Activated CD4-positive, CD25-positive, alpha-beta regulatory T cell treated with anti-CD3 and anti-CD28 coated beads, Interleukin-2, amount 50 U/mL, for 72 hours (primary cell): ENCODE measurements around the gene PNMT.
A peak's percentile ranks its signal among the peaks of the same experiment; 100 is the strongest.

Experiments used
- DNase-seq: peaks from one replicate; pipeline ENCODE4 v3.0.0; 2021

The PNMT gene

DNA sequence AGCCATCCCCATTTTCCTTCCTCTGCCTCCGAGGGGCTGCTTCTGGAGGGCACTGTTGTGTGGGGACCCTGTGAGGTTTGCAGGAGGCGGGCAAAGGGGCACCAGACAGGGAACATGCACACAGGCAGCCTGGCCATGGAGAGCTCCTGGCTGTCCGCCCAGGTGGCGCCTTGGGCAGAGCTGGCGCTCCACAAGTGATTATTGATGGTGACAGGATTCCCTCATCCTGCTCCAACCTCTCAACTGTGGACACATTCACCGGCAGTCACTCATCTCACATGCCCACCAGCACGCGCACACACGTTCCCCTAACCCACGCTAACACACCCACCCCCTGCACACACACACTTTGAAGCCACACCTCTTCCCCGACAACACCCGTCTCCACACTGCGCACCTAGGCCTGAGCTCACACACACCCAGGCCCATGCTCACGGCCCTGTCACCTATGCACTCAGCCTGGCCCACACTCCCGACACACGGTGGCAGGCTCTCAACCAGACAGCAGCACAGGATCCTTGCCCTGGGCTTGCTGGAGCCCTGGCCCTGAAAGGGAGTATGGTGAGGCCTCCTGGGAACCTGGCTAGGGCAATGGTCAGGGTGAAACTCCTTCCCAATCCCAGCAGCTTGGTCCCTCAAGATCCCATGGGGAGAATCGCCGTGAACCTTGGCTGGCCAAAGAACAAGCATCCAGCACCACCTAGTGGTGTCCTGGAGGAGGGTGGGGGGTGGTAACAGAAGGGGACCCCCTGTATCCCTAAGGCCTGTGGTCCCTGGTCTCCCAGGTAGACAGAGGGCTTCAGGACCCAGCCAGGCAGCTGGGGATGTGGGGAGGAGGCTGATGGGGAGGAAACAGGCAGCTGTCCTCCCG, 3.6 kb downstream of the PNMT start:
- DNase-seq: no peak

DNA sequence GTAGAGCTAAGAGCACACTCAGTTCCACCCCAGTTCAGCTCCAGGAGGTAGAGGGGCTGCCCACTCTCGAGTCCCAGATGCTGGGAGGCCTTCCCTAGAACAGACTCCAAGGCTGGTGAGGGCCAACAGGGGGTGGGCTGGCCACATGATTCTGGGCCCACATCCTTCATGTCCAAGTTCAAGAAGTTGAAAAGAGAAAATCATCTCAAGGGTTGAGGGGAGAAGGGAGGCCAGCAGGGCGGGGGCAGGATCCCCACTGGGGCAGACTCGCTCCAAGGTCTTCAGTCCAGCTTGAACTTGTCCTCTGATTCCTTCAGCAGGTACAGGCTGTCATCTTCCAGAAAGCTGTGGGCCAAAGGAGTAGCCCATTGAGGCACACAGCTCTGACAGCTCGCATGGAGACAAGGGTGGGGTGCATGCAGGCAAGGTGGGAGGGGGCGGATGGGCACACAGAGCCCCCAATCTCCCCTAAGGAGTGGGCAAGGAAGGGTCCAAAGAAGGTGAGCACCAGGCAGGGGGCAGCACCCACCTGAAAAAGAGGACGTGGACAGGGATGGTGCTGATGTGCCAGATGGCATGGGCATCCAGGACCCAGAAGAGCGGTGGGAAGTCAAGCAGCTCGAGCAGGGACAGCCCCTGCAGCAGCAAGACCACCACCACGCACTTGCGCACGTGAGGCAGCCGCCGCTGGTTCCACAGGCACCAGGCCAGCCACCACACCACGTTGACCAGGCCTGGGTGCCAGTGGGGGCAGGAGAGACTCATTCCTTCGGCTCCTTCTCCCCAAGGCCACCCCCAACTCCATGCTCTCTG, 4.5 kb downstream of the PNMT start:
- no peak for DNase-seq

DNA sequence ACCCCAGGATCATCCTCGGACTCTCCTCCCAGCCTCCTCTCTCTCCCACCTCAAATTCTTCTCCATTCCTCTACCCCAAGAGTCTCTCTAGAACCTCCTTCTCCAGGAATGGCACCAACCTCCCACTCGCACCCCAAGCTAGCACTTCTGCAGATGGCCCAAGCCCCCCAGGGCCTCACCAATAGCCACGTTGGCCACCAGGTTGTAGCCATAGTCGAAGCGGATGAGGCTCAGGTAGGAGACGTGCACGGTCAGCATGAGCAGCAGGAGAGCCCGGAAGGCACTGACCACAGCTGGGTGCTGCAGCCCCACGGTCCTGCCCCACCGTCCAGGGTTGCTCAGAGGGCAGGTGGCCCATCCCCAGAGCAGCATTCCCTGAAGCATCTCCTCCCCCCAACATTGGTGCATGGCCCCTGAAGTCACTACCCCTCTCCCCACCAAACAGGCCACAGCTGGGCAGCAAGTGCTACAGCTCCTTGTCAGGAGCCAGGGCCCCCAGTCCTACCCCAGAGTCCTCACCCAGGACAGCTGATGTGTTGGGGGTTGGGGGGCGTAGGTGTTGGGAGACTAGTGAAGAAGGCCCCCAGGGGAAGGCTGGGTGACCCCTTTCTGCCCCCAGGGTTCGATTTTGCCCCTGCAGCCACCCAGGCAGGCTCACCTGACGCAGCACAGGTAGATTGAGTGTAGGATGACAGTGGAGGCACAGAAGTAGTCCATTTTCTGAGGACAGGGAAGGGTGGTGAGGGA, 5.3 kb downstream of the PNMT start:
- DNase-seq: no peak

DNA sequence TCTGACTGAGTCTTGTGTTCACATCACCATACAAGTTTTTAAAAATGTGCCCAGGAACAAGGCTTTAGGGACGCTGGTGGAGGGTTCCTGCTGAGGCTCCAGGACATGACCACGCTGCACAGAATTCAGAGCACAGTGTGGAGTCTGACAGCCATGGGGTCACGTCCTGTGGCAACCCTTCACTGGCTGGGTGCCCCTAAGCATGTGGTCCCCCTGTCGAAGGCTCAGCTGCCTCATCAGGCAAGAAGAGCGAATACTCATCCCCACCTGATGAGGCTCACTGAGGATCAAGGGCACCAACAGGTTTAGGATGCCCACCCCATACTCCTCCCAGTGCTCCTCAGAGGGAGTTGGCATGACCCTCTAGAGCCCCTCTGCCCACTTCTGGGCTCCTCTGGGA, 5.9 kb downstream of the PNMT start:
- DNase-seq: no peak

- DNase-seq: no peak
Observed at GRCh38 chr17:39674702-39675389, 6.6 kb downstream of the PNMT start.

DNA sequence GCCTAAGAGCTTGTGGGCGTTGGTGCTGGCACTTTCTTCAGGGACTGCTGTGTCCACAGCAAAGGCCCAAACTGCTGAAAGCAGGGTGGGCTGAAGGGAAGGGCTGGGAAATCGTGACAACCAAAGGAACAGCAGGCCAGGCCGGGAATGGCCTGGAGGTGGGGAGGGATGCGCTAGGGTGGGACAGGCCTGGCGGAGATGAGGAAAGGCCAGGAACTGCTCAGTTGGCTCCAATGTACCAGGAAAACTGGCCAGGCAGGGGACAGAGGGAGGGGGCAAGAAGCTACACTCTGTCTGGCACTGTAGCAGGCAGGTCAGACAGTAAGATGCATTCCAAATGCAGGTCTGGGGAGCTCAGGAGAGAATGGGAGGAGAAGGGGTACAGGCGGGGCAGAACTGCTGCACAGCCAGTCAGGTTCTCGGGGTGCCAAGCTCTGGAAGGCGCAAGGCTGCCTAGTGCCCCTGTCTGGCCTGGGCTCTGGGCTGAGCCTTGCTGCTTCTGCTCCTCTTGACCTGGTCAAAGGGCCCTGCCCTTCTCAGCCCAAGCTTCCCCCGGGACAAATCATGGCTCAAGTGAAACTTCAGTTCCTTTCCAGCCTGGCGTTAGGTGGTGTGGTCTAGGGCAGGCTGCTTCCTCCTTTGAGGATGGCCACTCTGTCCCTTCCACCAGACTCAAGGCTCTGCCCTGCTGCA, 7.3 kb downstream of the PNMT start:
- DNase-seq: no peak

GRCh38 chr17:39676198-39676819, 8.1 kb downstream of the PNMT start:
- no peak for DNase-seq

- DNase-seq: no peak
Observed at GRCh38 chr17:39677072-39677471, 8.8 kb downstream of the PNMT start.

DNA sequence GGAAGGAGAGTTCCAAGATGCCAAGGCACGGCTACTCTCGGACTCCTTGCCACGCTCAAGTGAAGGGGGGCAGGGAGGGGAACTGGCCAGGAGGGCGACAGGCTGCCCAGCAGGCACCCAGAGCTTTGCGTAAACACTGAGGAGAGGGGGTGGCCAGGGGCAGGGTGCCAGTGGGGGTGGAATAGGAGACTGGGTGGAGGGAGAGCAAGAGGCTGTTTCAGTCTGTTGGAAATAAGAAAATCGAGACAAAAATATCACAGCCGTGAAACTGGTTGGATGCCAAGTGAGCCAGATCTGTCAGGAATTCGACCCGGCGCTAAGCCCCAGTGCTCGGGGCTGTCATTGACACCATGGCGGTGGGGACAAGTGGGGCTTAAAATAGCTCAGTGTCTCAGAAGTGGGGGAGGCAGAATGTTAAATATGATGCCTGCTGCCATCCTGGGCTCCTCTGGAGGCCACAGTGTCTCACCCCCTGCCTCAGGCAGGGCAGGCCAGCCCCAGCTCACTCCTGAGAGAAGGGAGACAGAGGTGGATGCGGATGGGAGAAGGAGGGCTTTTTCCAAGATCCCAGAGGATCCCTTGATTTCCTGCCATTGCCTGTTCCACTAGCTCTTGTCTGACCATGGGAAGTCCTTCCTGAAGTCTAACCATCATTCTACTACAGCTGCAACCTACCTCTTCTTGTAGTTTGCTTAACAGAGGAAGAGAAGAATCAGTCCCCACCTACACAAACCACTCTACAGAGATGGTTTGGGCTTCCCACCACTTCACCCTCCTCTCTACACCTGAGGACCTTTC, 9.5 kb downstream of the PNMT start:
- DNase-seq: no peak

GRCh38 chr17:39678340-39679116, 10.3 kb downstream of the PNMT start:
- DNase-seq: no peak

GRCh38 chr17:39679521-39680192, 11.4 kb downstream of the PNMT start:
- DNase-seq: no peak

DNA sequence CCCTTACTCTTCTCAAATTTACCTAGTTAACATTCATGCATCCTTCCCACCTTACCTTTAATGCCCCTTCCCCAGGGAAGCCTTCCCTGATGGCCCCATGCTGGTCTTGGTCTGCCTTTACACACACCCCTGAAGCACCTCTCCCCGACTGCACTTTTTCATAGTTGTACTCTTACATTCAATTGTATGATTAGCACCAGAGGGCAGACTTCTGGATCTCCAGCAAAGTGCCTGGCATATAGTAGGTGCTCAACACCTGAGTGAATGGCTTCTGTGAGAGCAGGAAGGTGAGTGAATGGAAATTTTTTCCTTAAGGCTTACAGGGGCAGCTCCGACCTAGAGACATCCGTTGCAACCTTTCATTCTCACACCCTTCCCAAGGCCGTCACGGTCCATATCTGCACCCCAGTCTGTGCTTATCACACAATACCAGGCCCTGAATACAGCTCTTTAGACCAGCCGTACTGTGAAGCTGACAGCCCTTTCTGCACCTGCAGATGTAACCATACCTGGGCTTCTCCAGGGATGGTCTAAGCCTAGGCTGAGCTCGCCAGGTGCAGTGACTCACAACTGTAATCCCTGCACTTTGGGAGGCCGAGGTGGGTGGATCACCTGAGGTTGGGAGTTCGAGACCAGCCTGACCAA, 15.2 kb downstream of the PNMT start:
- no peak for DNase-seq

DNA sequence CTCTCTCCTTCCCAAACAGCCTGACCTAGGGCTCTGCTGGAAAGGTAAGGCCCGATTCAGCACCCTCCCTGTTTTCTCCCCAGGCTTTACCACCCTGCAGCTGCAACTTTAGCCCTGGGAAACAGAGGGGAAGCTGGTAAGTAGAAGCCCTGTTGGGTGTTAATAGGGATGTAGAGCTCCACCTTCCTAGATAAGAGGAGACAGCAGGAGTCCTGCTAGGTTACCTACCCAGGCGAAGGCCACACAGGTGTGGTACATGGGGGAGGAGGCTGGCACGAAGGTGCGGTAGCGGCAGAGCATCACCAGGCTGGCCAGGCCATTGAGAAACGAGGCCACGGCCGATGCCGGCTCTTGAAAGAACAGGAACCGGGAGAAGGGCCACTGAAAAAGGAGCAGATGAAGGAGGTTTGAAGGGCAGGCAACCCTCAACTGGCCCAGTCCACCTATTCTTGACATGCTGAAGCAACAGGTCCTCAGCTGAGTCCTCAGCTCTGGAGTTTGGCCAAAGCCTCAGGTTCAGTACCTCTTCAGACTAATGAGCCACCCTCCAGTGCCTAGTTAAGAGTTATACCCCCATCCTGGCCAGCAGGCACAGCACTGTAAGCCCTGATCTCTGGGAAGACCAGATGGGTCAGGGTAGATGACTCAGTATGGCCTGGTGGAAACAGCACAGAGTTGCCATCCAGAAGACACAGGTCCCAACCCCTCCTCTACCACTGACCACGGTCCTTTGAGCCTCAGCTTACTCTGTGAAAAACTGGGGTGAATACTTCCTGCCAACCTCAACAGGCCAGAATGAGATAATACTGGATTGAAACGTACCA, 16.3 kb downstream of the PNMT start:
- DNase-seq: no peak

DNA sequence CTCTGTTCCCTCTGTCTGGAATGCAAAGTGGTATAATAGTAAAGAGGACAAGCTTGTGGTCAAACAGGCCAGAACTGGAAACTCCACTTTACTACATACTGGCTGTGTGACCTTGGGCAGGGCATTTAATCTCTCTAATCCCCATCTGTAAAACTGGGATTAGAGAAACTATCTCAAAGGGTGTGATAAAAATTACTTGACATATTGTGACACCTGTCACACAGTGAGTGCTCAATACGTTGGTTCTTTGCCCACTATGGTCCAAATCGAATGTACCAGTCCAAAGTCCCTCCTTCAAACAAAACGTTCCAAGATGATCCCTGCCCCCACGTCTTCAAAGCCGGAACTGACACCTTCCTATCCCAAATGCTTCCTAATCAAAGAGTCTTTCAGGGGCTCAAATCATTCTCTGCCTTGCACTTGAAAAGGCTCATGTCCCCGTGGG, 18.9 kb downstream of the PNMT start:
- no peak for DNase-seq

DNA sequence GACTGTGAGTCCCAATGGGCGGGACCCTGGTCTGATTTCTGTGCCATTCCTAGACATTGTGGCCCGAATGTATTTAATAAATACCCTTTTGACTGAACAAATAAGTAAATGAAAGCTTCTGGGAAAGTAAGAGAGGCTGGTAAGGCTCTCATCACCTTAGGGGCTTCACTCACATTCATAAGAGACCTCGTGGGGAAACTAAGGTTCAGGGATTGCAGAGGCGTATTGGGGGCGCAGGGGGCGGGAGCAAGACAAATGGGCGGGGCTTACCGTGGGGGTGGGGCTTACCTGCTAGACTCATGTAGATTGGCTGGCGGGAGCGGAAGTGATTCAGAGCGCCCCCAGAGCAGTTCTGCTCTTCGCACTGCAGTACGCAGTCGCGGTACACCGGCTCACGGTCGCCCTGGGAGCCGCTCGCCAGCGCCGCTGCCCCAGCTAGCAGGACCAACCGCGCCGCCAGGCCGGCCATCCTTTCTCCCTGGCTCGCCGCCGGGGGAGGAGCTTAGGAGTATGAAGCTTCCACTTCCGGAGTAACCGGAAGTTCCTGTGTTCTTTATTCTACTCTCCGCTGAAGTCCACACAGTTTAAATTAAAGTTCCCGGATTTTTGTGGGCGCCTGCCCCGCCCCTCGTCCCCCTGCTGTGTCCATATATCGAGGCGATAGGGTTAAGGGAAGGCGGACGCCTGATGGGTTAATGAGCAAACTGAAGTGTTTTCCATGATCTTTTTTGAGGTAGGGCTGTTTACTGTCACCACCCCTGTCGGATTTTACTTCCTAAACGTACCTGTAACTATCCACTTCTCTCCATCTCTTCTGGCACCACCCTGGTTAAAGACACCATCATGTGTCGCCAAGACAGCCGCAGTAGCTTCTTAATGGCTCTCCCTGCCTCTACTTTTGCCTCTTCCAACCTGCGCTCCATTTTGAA, 19.6 kb downstream of the PNMT start, which contains the start of gene PGAP3:
PGAP3 (minus strand) TSS at position 512 of the 929 bp plus-strand sequence; CDS start at position 469, 43 bp downstream.
- DNase-seq: peak; percentile 83

DNA sequence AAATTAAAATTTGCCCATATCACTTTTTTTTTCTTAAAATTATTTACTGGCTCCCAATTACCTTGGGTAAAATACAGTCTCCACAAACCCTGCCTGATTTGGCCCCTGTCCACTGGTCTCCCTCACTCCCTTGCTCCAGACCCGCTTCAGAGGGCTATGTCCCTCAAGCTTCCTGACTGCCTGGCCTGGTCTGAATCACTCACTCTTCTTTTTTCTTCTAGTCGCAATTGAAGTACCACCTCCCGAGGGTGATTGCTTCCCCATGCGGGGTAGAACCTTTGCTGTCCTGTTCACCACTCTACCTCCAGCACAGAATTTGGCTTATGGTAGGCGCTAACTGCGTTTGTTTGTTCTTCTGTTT, 20.2 kb downstream of the PNMT start:
- DNase-seq: no peak

DNA sequence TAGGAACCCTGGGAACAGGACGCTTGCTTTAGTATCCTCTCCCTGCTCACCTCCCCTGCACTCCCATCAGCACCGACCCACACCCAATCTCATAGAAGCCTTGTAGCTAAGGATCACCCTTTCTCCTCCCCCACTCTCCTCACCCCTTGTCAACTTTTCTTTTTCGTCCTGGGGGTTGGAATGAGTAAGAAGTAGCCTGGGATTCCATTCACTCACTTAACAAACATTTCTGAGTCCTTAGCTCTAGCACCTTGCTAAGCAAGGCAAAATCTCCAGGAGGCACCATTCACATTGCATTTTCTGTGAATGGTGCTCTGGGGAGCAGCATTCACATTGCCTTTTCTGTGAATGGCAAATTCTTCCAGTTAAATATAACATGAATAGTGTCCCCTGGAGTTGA, 20.7 kb downstream of the PNMT start:
- DNase-seq: no peak
